Measurements from ENCODE around the gene TMEM165.

DNA sequence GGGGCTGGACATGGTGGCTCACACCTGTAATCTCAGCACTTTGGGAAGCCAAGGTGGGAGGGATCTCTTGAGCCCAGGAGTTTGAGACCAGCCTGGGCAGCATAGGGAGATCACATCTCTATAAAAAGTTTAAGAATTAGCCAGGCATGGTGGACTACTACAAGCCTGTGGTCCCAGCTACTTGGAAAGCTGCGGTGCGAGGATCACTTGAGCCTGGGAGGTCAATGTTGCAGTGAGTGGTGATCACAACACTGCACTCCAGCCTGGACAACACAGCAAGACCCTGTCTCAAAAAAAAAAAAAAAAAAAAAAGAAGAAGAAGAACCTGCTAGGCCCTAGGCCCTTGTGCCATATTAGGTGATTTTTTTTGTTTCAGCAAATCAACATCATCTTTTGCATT lies 37.5 kb upstream of the TMEM165 start:
- TF ChIP-seq RAD21 (conservative IDR thresholded peaks at IDR 0.05) (no peak), EP300 (conservative IDR thresholded peaks at IDR 0.05; ENCODE audit: poor library complexity, severe bottlenecking) (no peak), EZH2 (IDR thresholded peaks at IDR 0.05; ENCODE audit: borderline replicate concordance, insufficient read depth, low read length, poor library complexity, severe bottlenecking) (no peak), POLR2AphosphoS5 (IDR thresholded peaks at IDR 0.05) (no peak), REST (IDR thresholded peaks at IDR 0.05; ENCODE audit: borderline replicate concordance) (no peak), TAF1 (IDR thresholded peaks at IDR 0.05; ENCODE audit: low read depth) (no peak), MXI1 (conservative IDR thresholded peaks at IDR 0.05; ENCODE audit: poor library complexity, severe bottlenecking) (no peak), SMC3 (conservative IDR thresholded peaks at IDR 0.05; ENCODE audit: poor library complexity) (no peak)
- TF ChIP-seq, protein P1, sequence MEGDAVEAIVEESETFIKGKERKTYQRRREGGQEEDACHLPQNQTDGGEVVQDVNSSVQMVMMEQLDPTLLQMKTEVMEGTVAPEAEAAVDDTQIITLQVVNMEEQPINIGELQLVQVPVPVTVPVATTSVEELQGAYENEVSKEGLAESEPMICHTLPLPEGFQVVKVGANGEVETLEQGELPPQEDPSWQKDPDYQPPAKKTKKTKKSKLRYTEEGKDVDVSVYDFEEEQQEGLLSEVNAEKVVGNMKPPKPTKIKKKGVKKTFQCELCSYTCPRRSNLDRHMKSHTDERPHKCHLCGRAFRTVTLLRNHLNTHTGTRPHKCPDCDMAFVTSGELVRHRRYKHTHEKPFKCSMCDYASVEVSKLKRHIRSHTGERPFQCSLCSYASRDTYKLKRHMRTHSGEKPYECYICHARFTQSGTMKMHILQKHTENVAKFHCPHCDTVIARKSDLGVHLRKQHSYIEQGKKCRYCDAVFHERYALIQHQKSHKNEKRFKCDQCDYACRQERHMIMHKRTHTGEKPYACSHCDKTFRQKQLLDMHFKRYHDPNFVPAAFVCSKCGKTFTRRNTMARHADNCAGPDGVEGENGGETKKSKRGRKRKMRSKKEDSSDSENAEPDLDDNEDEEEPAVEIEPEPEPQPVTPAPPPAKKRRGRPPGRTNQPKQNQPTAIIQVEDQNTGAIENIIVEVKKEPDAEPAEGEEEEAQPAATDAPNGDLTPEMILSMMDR (IDR thresholded peaks at IDR 0.05; ENCODE audit: poor library complexity, severe bottlenecking), result no peak
